Stimulated activated naive CD4-positive, alpha-beta T cell treated with Interleukin-2 at 50 U/mL for 16 hours (primary cell): ENCODE data around the gene ARHGAP32.

ENCODE experiments used
- DNase-seq: peaks from one replicate; lab custom pipeline; 2025; lab: John Stamatoyannopoulos, UW

Gene ARHGAP32

GRCh38 chr11:128953151-128953550 lies 239.0 kb downstream of the ARHGAP32 start:
- DNase-seq: no peak

GRCh38 chr11:128949791-128950454 lies 242.2 kb downstream of the ARHGAP32 start:
- no peak for DNase-seq

DNA sequence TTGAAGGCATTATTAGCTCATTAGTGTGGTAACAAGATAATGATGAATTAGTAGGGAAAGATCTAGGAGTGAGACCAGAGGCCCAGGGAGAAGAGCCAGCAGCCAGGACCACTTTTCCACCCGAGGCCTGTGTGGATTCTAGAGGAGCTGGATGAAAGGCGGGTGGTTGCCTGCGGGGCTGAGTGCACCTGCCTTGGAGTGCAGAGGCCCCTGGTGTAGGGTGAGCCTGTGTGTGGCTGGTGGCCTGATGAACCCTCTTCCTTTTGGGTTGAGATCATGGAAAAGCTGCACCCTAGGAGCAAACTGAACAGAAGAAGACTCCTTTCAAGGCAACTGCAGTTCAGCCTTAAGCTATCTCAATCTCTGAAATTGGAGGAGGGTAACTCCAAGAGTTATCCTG lies 243.5 kb downstream of the ARHGAP32 start:
- no peak for DNase-seq

DNA sequence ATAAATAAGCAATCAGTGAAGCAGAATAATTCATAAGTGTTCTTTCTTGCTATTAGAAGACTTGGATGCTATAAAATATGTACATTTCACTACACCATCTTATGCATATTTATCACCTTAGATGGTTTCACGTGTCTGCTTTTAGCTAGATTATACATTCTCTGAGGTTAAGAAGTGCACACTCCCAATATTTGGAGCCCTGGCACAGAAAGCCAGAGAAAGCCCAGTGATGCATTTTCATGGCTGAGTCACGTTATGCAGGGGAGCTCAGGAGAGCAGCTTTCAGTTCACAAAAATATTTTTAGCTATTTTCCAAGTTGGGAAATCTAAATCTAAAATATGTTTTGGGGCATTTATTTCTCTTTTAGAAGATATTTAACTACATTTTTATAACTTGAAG lies 244.4 kb downstream of the ARHGAP32 start:
- DNase-seq: no peak

DNA sequence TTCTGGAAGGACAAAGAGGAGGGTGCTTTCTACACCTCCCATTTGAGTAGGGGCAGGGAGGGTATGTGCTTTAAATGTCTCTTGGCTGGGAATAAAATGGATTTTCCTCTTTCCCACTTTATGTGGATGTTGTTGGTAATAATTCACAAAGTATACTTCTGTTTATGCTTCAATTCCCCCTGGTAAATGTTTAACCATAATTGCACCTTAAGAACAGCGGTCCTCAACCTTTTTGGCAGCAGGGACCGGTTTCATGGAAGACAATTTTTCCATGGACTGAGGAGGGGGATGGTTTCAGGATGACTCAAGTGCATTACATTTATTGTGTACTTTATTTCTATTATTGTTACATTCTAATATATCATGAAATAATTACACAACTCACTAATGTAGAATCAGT lies 245.5 kb downstream of the ARHGAP32 start:
- no peak for DNase-seq

- DNase-seq: no peak
These were observed 248.6 kb downstream of the ARHGAP32 start for GRCh38 chr11:128943428-128943976.

GRCh38 chr11:128942817-128943427 lies 249.2 kb downstream of the ARHGAP32 start, which contains the start of gene TP53AIP1:
TP53AIP1 (minus strand) TSS chr11:128942871; CDS start chr11:128937818, 5,053 bp downstream.
- no peak for DNase-seq

- DNase-seq: no peak
These were observed 249.9 kb downstream of the ARHGAP32 start for GRCh38 chr11:128942272-128942612.

DNA sequence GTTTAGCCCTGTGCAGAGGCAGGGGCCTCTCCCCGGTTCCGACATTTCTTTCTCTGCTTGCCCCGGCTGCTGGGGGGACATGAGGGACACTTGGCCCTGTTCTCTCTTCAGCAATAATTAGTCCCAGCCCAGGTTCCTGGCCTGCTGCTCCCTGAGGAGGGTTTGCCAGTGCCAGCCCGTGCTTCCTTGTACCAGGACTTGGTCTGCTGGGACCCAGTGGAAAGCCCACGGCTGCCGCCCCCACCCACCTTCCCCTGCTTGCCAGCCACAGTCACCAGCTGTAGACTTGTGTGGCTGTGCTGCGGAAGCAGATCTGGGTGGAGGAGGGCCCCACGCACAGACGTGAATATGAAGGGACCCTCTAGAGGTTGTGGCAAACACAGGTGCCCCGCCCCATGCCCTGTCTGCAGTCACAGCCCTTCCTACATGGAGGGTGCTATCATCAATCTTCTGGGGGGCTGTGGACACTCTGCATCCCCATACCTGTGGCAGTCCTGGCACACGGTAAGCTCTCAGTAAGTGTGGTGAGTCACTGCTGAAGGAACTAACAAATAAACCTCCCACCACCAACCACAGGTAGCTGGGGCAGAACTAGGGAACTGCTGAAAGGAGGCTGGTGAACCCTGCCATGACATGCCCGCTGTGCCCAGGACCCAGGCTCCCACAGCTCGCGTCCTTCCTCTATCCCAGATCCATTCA lies 250.4 kb downstream of the ARHGAP32 start:
- DNase-seq: no peak

DNA sequence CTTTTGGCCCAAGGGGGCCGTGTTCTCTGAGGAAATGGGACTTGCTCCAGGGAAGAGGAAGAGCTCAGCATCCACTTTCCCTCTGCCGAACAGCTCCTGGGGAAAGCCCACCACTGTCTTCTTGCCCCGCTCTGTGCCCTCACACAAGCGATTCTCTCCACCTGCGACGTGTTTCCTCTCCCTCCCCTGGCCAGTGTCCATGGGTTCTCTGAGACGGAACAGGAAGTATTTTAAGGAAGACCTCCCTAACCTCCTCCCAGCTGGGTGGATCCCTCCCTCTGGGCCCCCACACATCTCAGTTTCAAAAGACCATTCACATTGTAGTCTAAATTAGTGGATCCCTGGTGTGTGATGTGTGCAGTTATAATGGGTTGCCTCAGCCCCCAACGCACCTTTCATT lies 251.0 kb downstream of the ARHGAP32 start:
- DNase-seq: no peak

GRCh38 chr11:128940603-128941002 lies 251.5 kb downstream of the ARHGAP32 start:
- no peak for DNase-seq

DNA sequence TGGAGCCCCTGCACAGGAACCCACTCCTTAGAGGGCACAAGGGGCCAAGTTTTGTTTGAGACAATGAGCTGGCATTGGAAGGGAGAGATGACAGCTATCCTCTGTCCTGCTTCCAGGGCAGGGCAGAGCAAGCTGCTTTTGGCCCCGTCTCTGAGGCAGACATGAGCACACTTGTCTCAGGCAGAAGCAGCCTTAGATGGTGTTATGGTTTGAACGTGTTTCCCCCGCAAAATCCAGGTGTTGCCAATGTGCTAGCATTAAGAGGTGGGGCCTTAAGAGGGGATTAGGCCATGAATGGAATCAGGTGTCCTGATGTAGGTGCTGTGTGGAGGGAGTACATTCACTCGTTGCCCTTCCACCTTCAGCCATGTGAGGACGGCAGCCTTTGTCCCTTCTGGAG lies 252.0 kb downstream of the ARHGAP32 start:
- DNase-seq: no peak

DNA sequence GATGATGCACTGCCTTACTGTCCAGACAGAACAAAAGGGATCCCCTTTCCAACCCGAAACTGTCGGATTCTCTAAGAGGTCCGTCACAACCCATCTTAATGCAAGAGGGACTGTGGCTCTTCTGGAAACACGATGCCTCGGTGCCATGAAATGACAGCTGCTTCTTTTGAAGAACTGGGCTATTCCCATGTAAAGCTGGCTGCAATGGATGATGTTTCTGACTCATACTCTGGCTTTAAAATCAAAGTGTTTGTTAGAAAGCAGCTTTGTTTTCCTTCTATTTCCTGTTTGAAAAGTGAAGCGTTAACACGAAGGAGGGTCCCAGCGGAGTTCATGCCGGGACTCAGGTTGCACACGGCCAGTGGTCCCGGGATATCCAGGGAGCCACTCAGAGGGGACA lies 252.5 kb downstream of the ARHGAP32 start:
- no peak for DNase-seq

- DNase-seq: no peak
These were observed 253.8 kb downstream of the ARHGAP32 start for GRCh38 chr11:128938156-128938885.

DNA sequence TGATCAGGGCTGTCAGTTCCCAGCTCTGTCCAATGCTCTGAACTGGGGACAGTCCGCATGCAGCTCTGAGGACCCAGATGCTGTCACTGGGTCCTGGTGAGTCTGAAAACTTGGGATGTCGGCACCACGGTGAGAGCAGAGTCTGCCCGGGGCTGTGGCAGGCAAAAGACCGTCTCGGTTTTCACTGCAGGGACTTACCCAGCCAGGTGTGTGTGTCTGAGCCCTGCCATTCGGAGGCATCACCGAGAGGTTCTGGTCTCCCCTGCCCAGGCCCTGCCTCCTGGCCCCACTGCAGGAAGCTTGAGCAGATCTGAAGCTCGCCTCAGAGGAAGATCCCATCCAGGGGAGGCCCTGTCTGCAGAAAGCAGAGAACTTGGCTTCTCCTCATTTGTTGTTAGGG lies 254.6 kb downstream of the ARHGAP32 start:
- no peak for DNase-seq

DNA sequence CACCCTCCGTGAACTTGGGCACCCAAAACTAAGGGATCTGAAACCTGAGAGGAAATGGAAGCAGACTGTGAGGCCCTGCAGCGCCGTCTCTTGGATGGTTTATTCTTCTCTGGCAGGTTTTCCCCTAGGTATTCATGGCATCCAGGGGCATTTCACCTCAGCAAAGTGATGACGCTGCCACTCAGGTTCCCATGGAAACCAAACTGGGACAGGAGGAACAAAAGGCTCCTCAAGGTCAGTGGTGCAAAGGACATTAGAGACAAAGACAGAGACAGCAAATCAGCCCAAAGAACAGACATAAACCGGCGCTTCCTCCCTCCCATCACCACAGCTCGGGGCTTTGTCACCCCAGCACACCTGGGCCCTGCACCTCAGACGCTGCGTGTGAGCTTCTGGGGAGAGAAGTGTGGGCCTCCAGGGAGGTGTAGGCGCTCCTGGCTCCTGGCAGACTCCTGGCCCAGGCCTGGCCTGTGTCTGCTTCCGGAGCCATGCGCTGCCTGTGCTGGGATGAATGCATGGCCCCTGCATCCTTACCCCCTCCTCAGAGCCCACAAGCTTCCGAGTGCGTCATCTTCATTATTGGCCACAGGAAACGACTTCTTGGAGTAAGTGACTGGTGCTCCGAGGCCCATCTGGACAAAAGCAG lies 255.4 kb downstream of the ARHGAP32 start:
- no peak for DNase-seq

- DNase-seq: no peak
These were observed 257.2 kb downstream of the ARHGAP32 start for GRCh38 chr11:128934926-128935325.

DNA sequence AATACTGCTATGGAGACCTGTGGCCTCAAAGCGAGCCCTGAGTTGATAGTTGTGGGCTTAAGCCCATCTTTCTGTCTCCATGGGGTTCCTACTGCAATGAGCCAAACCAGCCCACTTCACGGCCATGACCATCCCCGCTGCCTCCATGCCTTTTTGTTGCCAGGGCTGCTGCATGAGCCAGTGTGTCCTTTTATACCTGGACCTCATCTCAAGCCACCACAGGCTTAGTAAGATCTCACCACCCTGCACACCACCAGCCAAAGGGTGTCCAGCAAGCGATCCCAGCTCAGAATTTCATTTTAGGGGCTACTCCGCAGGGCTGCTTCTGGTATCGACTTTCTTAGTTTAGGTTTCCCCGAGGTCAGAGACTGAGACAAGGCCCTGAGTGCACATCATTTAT lies 257.8 kb downstream of the ARHGAP32 start:
- no peak for DNase-seq

- DNase-seq: no peak
These were observed 258.5 kb downstream of the ARHGAP32 start for GRCh38 chr11:128933481-128934178.

- DNase-seq: no peak
These were observed 260.5 kb downstream of the ARHGAP32 start for GRCh38 chr11:128931668-128932067.

GRCh38 chr11:128931066-128931465 lies 261.1 kb downstream of the ARHGAP32 start:
- no peak for DNase-seq
